ENCODE results near the gene ALDH4A1. TPM values are rescaled to one million over a fixed set of nuclear protein-coding genes. Genes with fewer than 3 reads are reported as not detected.

The ALDH4A1 gene
- 11.2 and 12.0 TPM in 2 replicates for total RNA-seq

GRCh38 chr1:18902523-18903290 is at the start of gene ALDH4A1:
ALDH4A1 (minus strand) TSS chr1:18902555; CDS start chr1:18902523, 32 bp downstream.

DNA sequence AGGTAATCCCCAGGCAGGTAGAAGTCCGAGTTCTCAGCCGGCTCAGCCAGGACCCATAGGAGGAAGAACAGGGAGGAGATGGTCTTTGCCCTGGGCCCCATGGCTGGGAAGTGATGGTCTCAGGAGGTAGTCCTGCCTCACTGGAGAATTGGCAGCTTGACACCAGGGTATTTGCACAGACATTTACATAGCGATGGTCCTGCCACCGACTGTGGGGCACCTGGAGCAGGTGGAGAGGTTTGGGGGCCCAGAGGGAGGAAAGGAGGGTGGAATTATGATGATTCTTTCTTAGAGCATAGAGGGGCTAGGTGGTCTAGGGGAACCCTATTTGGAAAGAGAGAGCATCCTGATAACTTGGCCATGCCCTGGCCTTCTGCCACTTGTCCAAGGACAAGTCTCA is 42.8 kb downstream of the ALDH4A1 start, which contains the start of gene TAS1R2:
Gene TAS1R2, minus strand, starts transcription at position 101 of the 400 bp plus-strand sequence. Its CDS starts 0 bp downstream, at position 101.

Other genes starting within 250 kb of the ALDH4A1 start
- gene TAS1R2, start 42.9 kb downstream of the ALDH4A1 start, total RNA-seq = not detected in 2 replicates
- gene IFFO2, start 54.1 kb upstream of the ALDH4A1 start, total RNA-seq = 3.9 and 5.6 TPM in 2 replicates

Measured in bronchial smooth muscle cell (primary cell).